GM23338 (cell line): ENCODE measurements around the gene PGGT1B. TPM values are rescaled to one million over a fixed set of nuclear protein-coding genes. Genes with fewer than 3 reads are reported as not detected.

Source experiments
- ATAC-seq: fragments of 200-7000 bp; cut with Tn5 transposase; 3 replicates; pipeline ENCODE4 v1.9.1; 2020
- DNase-seq: peaks from one replicate; pipeline ENCODE4 v3.0.0-alpha.2; 2015; ENCODE audit warnings: low spot score
- H2AFZ ChIP-seq: fragments of 200-600 bp; sonication (generic); 2 replicates; pipeline ENCODE4 v1.8.0; 2016; ENCODE audit warnings: antibody characterized with exemption, mild to moderate bottlenecking, moderate library complexity
- H3F3A ChIP-seq: fragments of 200-600 bp; sonication (generic); replicated peaks from 2 replicates; pipeline ENCODE4 v1.8.0; 2017; ENCODE audit warnings: antibody characterized with exemption, mixed run types, low read depth
- H3K27ac ChIP-seq: fragments of 200-600 bp; sonication (generic); 2 replicates; pipeline ENCODE4 v1.6.1; 2016; ENCODE audit warnings: low read depth
- H3K27me3 ChIP-seq: fragments of 200-600 bp; sonication (generic); 2 replicates; pipeline ENCODE4 v1.8.0; 2016; ENCODE audit warnings: mild to moderate bottlenecking, mixed run types, moderate library complexity; ENCODE audit not compliant: insufficient read depth
- H3K36me3 ChIP-seq: fragments of 200-600 bp; sonication (generic); 2 replicates; pipeline ENCODE4 v1.8.0; 2016; ENCODE audit warnings: mild to moderate bottlenecking; ENCODE audit not compliant: insufficient read depth
- H3K4me1 ChIP-seq: fragments of 200-600 bp; sonication (generic); 2 replicates; pipeline ENCODE4 v1.8.0; 2016; ENCODE audit warnings: mild to moderate bottlenecking, moderate library complexity; ENCODE audit not compliant: insufficient read depth
- H3K4me2 ChIP-seq: fragments of 200-600 bp; sonication (generic); 2 replicates; pipeline ENCODE4 v1.7.1; 2017; ENCODE audit warnings: mixed run types
- H3K4me3 ChIP-seq: fragments of 200-600 bp; sonication (generic); 2 replicates; pipeline ENCODE4 v1.6.1; 2016; ENCODE audit warnings: mixed run types
- H3K79me2 ChIP-seq: fragments of 200-600 bp; sonication (generic); replicated peaks from 2 replicates; pipeline ENCODE4 v1.8.0; 2017; ENCODE audit warnings: mild to moderate bottlenecking; ENCODE audit not compliant: insufficient read depth
- H3K9me2 ChIP-seq: fragments of 200-600 bp; sonication (generic); 2 replicates; pipeline ENCODE4 v1.8.0; 2017; ENCODE audit not compliant: insufficient read depth
- H4K20me1 ChIP-seq: fragments of 200-600 bp; sonication (generic); replicated peaks from 2 replicates; pipeline ENCODE4 v1.8.0; 2017; ENCODE audit warnings: mild to moderate bottlenecking; ENCODE audit not compliant: insufficient read depth
- H3K27ac Mint-ChIP-seq: 2 replicates; pipeline ENCODE4 v1.8.0; 2020; ENCODE audit warnings: inconsistent platforms, mild to moderate bottlenecking, moderate library complexity, mixed read lengths
- H3K27me3 Mint-ChIP-seq: 3 replicates; pipeline ENCODE4 v1.8.0; 2022; ENCODE audit warnings: low read depth, mild to moderate bottlenecking, moderate library complexity, mixed read lengths, inconsistent platforms; ENCODE audit not compliant: insufficient read depth, poor library complexity
- H3K36me3 Mint-ChIP-seq: 3 replicates; pipeline ENCODE4 v1.8.0; 2021; ENCODE audit warnings: low read depth, mild to moderate bottlenecking, inconsistent platforms, moderate library complexity, mixed read lengths
- H3K4me1 Mint-ChIP-seq: 3 replicates; pipeline ENCODE4 v1.8.0; 2020; ENCODE audit warnings: mild to moderate bottlenecking, inconsistent platforms, mixed read lengths
- H3K4me3 Mint-ChIP-seq: 3 replicates; pipeline ENCODE4 v1.8.0; 2021; ENCODE audit warnings: moderate library complexity, mild to moderate bottlenecking, inconsistent platforms, mixed read lengths
- H3K9me3 Mint-ChIP-seq: 3 replicates; pipeline ENCODE4 v1.8.0; 2020; ENCODE audit warnings: moderate library complexity, mild to moderate bottlenecking, inconsistent platforms, mixed read lengths
- CREB1 ChIP-seq: fragments of 250-450 bp; sonication (Bioruptor Pico); IDR thresholded peaks from 2 replicates; pipeline ENCODE4 v1.5.0; 2020; ENCODE audit warnings: low read depth, mild to moderate bottlenecking, moderate library complexity
- CTCF ChIP-seq, 2 experiments: fragments of 200-600 bp in 1 of 2; sonication (generic) in 1 of 2; conservative IDR thresholded peaks; 2 replicates each; pipeline versions ENCODE4 v1.5.1 to v1.6.1; 2016 to 2017; ENCODE audit warnings: antibody characterized with exemption in 2 of 2, low read depth in 2 of 2, mild to moderate bottlenecking in 2 of 2, moderate library complexity in 1 of 2
- ETS1 ChIP-seq: IDR thresholded peaks from 2 replicates; pipeline ENCODE4 v1.6.1; 2016; ENCODE audit warnings: antibody characterized with exemption
- EZH2 ChIP-seq: fragments of 200-600 bp; sonication (generic); IDR thresholded peaks from one replicate; pipeline ENCODE4 v1.8.0; 2017; ENCODE audit warnings: antibody characterized with exemption, mild to moderate bottlenecking, low read depth; ENCODE audit not compliant: unreplicated experiment
- EZH2phosphoT487 ChIP-seq: fragments of 200-600 bp; sonication (generic); IDR thresholded peaks from one replicate; pipeline ENCODE4 v1.8.1; 2018; ENCODE audit warnings: antibody characterized with exemption; ENCODE audit not compliant: unreplicated experiment
- JUNB ChIP-seq: IDR thresholded peaks from one replicate; pipeline ENCODE4 v1.6.1; 2016; ENCODE audit warnings: antibody characterized with exemption; ENCODE audit not compliant: unreplicated experiment
- NANOG ChIP-seq: IDR thresholded peaks from 2 replicates; pipeline ENCODE4 v1.6.1; 2016; ENCODE audit warnings: antibody characterized with exemption, borderline replicate concordance
- POLR2AphosphoS5 ChIP-seq: IDR thresholded peaks from 2 replicates; pipeline ENCODE4 v1.6.1; 2016; ENCODE audit warnings: antibody characterized with exemption, low read depth
- REST ChIP-seq: IDR thresholded peaks from one replicate; pipeline ENCODE4 v1.6.1; 2018; ENCODE audit warnings: antibody characterized with exemption; ENCODE audit not compliant: unreplicated experiment
- ZNF114 ChIP-seq: fragments of 250-450 bp; sonication (Bioruptor Pico); IDR thresholded peaks from 2 replicates; pipeline ENCODE4 v1.5.0; 2020; ENCODE audit warnings: mild to moderate bottlenecking, moderate library complexity
- ZNF331 ChIP-seq: fragments of 250-450 bp; sonication (Bioruptor Pico); IDR thresholded peaks from 2 replicates; pipeline ENCODE4 v1.5.0; 2020; ENCODE audit warnings: low read depth, mild to moderate bottlenecking, moderate library complexity
- polyA plus RNA-seq: library from polyadenylated mRNA; unstranded; fragments of >200 nt; fragmentation: Nextera tagmentation; extraction: Ambion mirVana; gene quantifications from 2 replicates; pipeline ENCODE4 v1.2.1, GENCODE V29; 2016
- total RNA-seq: library from RNA; depleted of rRNA; stranded (reverse); fragments of >200 nt; shearing (Covaris generic); gene quantifications from 2 replicates; pipeline ENCODE4 v1.2.3, GENCODE V29; 2014

The PGGT1B gene
- total and polyA plus RNA-seq, 2 experiments from 2014 or later = 8.6 to 12.9 TPM

GRCh38 chr5:115170929-115171510, 91.7 kb downstream of the PGGT1B start:
- Histone ChIP-seq H2AFZ (peak overlapping the region; percentile 99), H3K9me2 (no peaks in the 10 kb centered on the region), H3K4me1 (peaks cover 16% of the 10 kb centered on the region), H3K79me2 (peaks cover 16% of the 10 kb centered on the region), H3K4me2 (peak overlapping the region; percentile 99), H4K20me1 (peaks cover 5% of the 10 kb centered on the region), H3K36me3 (peaks cover 3% of the 10 kb centered on the region; the same call in 1 of the 2 replicates), H3K27me3 (peaks cover 65% of the 10 kb centered on the region), H3K4me3 (peak overlapping the region; percentile 96), H3F3A (no peaks in the 10 kb centered on the region), H3K27ac (no peak overlapping the region)
- H3K4me1 Mint-ChIP-seq = peaks cover 12% of the 10 kb centered on the region
- peaks cover 28% of the 10 kb centered on the region for H3K36me3 Mint-ChIP-seq
- peaks cover 28% of the 10 kb centered on the region for H3K9me3 Mint-ChIP-seq
- no peak for ATAC-seq
- H3K4me3 Mint-ChIP-seq = peak overlapping the region; percentile 89
- TF ChIP-seq JUNB = no peak
- TF ChIP-seq ZNF331 (CRISPR knock-in tag) = no peak
- TF ChIP-seq CTCF (conservative IDR thresholded peaks at IDR 0.05; ENCODE audit: low read depth in 2 of 2) = no peak
- no peak for TF ChIP-seq CREB1 (CRISPR knock-in tag)
- TF ChIP-seq EZH2 = no peak
- TF ChIP-seq POLR2AphosphoS5 = no peak
- TF ChIP-seq REST = no peak
- peaks cover 24% of the 10 kb centered on the region for H3K27me3 Mint-ChIP-seq
- peak; percentile 21 for DNase-seq
- no peak overlapping the region for H3K27ac Mint-ChIP-seq

GRCh38 chr5:115170134-115170928, 92.3 kb downstream of the PGGT1B start:
- H3K4me1 ChIP-seq = peaks cover 16% of the 10 kb centered on the region
- ATAC-seq (peak; percentile 75), DNase-seq (peak; percentile 73)
- peaks cover 35% of the 10 kb centered on the region for H3K36me3 Mint-ChIP-seq
- peaks cover 12% of the 10 kb centered on the region for H3K4me1 Mint-ChIP-seq
- H4K20me1 ChIP-seq = peaks cover 5% of the 10 kb centered on the region
- peaks cover 3% of the 10 kb centered on the region; the same call in 1 of the 2 replicates for H3K36me3 ChIP-seq
- H3K4me2 ChIP-seq = peak overlapping the region; percentile 99
- peaks cover 34% of the 10 kb centered on the region for H3K9me3 Mint-ChIP-seq
- H3F3A ChIP-seq = no peaks in the 10 kb centered on the region
- peak overlapping the region; percentile 99 for H2AFZ ChIP-seq
- peak overlapping the region; percentile 89 for H3K4me3 Mint-ChIP-seq
- peaks cover 24% of the 10 kb centered on the region for H3K27me3 Mint-ChIP-seq
- no peak overlapping the region for H3K27ac ChIP-seq
- no peaks in the 10 kb centered on the region for H3K9me2 ChIP-seq
- H3K27ac Mint-ChIP-seq = no peak overlapping the region
- peaks cover 16% of the 10 kb centered on the region for H3K79me2 ChIP-seq
- peaks cover 58% of the 10 kb centered on the region for H3K27me3 ChIP-seq
- H3K4me3 ChIP-seq = peak overlapping the region; percentile 96
- TF ChIP-seq EZH2 = peak; percentile 45
- no peak for TF ChIP-seq ZNF331 (CRISPR knock-in tag)
- 0 out of 2 replicates have a peak, but pooled peaks have one; percentile 0 for TF ChIP-seq ETS1
- no peak for TF ChIP-seq EZH2phosphoT487
- TF ChIP-seq ZNF114 (CRISPR knock-in tag) = no peak
- no peak for TF ChIP-seq JUNB
- no peak for TF ChIP-seq NANOG
